ENCODE results near the gene JARID2.

Gene JARID2

DNA sequence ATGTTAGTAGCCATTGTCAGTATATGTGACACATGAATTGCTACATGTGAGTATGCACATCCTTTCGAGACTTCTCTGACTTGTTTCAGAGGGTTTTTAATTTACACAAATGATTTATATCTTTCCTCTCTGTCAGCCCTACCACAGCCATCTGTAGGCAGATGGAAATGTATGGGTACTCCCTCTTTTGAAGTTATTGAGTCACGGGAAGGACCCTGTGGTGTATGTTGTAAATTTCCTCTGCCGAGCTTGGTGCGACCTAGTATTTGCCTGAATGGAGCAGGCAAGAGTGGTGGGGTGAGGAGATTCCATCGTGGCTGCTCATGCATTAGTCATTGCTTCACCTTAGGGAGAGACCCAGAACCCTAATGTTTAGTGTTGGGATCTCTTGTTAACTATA lies 171.9 kb downstream of the JARID2 start:
- no peak for DNase-seq (ENCODE audit: low read depth, low spot score)

DNA sequence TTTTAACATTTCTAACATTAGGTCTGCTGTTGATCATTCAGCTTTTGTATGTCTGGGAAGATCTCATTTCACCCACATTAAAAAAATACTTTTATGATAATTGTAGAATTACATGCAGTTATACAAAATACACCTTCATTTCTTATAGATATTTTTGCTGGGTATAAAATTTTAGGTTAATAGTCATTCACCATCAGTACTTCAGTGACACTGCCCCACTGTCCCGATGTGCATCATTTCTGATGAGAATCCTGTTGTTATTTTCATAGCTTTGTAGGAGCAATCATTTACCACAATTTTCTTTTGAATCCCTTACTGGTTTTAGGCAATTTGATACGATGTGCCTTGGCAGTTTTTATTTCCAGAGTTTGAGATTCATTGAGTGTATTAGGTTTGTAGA lies 173.6 kb downstream of the JARID2 start:
- DNase-seq (ENCODE audit: low read depth, low spot score) = no peak

DNA sequence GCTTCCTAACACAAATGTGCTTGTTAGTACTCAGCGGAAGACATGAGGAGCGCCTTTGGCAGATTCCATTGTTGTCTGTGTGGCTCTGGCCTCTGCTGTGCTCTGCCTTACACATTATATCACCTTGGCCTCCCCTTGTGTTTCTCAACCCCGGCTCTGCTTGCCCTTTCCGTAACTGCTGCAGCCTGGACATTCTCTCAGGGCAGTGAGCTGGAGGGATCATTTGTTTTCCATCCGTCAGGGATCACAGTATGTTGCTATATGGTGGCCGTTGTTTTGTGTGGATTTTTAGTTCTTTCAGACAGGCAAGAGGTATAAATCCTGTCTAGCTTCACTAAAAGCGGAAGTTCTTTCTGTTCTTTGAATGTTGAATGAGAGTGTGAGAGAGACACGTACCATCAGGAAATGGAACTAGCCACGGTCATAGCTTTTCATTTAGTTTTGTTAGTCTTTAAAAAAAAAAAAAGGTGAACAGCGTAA lies 175.1 kb downstream of the JARID2 start:
- DNase-seq (ENCODE audit: low read depth, low spot score) = no peak

DNA sequence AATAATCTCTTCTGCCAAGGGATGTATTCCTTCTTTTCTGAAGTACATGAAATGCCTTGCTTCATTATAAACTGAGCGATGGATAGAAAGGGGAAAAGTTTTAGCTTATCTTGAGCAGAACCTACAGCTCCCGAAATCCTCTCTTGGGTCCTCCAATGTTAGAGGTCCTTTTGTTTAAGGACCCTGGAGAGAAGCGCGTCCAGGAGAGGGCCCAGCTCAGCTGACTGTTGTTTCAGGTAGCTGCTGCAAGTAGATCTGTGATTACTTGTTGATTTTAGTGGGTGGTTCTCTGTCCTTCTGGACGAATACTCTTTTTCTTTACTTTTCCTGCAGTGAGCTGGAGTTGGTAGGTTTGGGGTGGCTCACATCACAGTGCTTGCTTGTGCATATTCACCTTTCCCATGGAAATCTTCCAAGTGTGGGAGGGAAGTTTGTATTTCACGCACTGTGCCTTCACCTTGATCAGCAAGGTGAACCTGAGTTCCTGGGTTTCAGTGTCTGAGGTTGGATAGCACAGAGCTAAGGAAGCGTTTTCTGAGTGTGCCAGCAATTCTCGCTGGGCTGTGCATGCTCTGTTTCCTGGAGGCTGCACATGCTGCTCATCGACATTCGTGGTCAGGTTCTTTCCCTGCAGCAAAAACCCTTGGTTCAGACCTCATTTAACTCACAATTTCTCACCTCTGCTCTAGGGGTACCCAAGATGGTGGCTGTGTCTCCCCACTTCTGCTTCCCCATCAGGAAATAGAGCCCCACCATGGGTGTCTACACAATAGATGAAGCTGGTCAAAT lies 176.3 kb downstream of the JARID2 start:
- no peak for DNase-seq (ENCODE audit: low read depth, low spot score)

DNA sequence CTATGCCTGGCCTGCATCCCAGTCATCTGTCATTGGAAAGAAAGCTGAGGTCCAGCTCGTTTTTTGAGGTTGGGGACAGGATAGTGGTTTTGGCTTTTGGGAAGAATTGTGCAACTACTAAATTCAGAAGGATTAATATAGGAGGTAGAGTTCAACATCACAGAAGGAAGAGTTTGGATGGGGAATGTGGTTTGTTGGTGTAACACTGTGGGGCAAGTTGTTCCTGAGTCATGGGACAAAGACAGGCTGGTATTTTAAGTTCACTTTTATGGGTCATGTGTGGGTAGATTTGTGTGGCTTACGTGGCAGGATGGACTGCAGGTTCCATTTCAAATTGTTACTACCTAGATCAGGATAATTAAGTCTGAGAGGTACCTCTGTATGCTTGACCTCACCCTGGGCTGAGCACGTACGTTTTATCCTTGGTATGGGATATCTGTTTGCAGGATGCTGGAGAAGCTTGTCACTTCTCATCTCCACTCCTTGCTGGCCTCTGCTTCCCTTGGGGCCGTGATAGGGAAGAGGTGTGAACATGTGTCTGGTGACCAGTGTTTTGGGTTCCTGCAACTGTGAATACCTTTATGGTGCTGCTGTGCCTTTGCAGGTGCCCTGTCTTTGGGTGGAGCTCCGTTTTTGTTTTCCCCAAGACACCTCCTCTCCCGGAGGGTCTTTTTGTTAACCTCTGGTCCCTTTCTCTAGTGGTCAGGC lies 177.6 kb downstream of the JARID2 start:
- DNase-seq (ENCODE audit: low read depth, low spot score) = no peak

DNA sequence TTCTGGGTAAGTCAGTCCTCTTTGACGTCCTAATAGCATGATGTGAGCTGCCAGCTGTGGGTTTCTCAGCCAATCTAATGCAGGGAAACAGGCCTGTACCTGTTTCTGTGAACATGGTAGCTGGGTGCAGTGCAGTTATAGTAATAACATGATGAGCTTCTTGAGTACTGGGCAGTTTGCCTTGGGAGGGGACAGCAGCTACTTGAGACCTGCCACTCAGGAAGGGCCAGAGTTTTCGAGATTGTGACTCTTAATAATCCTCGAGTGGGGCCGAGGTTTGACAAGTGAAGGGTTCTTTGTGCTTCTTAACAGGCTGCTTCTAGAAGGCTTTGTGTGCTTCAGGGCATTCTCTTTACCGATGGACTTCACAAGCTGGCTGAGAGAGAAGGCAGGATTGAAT lies 180.1 kb downstream of the JARID2 start:
- no peak for DNase-seq (ENCODE audit: low read depth, low spot score)

DNA sequence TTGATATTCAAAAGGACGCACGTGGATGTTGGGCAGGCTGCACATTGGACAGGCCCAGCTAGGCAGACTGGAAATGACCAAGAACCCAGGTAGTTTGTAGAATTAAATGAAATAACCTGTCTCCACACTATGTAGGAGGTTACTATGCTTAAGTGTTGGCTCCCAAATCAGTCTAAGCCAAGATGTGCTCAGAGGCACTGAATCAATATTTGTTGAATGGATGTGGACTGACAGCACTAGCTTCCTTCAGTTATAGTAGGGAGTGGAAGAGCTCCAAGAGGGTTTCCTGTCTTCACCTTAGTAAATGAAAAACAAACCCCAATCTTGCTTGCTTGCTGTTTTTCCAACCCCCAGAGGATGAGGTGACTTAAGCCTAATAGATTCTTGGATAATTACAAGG lies 180.5 kb downstream of the JARID2 start:
- DNase-seq (ENCODE audit: low read depth, low spot score) = no peak

DNA sequence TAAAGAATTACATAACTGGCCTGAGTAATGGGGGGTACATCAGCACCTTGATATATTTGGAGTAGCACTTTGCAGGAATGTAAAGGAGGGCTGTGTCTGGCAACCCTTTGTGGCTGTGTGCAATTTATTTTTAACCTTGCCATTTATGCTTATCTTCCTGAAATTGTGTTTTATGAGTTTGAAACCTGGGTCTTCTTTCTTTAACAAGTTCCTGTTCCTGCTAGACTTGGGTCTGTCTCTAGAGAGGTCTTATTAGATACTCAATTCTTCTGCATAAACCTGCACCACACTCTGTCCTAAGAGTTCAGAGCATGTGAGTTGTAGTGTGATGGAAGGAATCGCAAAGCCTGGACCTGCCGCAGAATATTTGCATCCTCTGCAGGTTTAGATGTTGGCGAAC lies 181.0 kb downstream of the JARID2 start:
- DNase-seq (ENCODE audit: low read depth, low spot score) = no peak

DNA sequence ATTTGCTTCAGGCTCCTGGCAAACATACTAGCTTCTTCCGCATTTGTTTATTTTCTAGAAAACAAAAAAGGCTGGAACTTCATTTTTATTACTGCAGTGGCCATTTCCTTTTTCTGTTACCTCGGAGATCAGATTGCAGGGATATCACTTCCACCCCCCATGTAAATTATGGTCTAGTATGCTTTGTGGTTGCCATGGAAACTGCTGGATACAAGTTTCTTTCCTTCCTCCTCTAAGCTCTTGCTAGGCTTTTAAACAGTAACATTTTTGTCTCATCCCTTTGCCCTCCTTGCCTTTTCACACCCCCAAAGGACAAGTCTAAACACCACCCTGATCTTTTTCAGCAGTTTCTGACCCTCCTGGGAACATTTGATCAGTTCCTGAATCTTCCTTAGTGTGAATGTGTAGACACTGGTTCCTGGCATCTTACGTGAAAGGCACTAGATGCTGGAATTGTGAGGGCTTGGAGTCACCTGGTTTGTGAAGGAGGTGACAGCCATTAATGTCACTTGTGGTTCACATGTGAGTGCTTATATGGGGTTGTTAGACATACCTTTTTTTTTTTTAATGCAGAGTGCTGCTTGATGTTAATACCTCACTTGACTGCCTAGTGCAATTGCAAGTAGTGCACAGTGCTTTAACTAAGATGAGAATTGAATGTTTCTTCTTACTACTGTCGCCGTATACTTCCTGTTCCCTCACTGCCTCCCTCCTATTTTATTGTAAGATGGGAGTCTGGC lies 181.6 kb downstream of the JARID2 start:
- DNase-seq (ENCODE audit: low read depth, low spot score) = no peak

DNA sequence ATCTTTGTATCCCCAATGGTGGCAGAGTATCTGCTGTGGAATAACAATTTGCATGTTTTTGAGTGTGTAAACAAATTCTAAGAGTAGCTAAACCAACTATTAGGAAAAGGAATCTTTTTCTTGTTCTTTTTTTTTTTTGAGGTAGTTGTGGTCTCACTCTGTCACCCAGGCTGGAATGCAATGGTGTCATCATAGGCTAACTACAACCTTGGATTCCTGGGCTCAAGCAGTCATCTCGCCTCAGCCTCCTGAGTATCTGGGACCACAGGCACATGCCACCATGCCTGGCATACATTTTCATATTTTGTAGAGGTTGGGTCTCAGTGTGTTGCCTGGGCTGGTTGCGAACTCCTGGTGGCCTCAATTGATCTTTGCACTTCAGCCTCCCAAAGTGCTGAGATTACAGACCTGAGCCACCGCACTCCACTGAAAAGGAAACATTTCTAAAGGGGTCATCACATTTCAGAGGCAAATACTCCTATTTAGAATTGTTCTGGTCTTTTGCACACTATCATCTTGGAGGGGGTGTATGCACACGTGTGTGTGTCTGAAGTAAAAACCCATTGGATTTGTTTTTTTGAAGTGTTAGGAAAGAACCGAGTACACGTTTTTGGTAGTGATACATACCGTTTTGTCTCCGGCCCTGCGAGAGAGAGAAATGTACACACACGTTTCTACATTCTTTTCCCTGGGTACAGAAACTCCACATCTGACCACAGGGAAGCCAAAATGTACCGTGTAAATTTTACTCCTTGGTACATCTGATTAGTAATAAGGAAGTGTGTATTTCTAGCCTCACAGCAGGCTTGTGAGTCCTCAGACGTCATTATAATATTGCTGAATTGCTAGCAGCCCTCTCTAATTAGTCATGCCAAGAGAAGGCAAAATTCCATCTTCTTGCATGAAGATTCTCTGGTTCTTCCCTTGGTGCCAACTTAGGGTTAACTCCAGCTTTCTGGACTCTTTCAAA lies 183.6 kb downstream of the JARID2 start:
- no peak for DNase-seq (ENCODE audit: low read depth, low spot score)

DNA sequence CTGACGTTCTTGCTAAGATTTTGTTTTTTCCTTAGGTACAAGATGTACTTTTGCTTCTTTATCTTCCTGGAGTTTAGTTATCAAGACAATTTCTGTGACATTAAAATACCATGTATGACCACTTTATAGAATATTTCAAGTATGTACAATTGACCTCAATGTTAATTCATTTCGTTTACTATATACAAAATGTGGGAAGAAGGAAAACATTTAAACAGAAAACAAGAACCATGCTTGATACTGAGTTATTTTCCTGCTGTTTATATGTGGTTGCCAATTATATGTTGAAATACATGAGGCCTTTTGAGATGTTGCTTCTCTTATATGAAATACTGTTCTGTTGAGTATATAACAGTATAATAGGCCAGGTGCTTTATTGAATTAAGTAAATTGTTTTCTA lies 184.3 kb downstream of the JARID2 start:
- DNase-seq (ENCODE audit: low read depth, low spot score) = no peak

DNA sequence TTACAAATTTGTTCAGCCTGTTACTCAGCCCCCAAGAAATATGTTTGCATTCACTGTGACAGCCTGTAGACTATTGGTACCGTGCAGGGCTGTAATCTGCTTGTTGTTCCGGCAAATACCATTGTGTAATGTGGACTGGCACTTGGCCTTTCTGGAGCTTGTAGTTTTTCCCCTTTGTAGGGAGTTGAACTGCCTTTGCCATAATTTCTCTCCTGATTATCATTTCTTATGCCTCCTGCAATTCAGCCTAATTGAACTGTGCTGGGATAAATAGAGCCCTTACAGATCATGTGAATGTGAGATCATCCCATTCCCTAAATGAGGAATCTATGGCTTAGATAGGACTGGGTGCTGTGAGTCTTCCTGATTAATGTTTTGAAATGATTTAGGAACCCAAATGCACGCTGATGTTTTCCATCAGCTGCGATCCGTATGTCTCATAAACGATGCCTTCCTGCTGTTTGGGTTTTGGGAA lies 185.1 kb downstream of the JARID2 start:
- DNase-seq (ENCODE audit: low read depth, low spot score) = no peak

DNA sequence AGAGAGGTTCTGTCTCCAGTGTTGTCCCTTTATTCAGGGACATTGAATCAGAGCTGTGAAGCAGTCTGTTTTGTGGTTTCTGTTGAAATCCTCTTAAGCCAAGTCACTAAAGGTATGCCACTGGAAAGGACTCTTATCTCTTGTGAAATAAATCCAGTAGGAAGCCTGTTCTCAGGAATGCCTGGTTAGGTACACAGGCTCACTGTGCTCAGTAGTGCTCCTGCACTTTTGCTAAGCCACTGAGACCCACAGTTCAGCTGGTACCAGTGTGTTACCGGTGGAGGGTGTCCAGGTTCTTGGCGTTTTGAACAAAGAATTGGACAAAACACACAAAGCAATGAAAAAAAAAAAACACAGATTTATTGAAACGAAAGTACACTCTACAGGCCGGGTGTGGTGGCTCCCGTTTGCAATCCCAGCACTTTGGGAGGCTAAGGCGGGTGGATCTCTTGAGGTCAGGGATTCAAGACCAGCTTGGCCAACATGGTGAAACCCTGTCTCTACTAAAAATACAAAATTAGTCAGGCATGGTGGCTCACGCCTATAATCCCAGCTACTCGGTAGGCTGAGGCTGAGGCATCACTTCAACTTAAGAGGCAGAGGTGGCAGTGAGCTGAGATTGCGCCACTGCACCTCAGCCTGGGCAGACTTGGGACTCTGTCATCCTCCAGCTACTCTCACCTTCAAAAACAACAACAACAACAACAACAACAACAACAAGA lies 186.1 kb downstream of the JARID2 start:
- DNase-seq (ENCODE audit: low read depth, low spot score) = no peak

DNA sequence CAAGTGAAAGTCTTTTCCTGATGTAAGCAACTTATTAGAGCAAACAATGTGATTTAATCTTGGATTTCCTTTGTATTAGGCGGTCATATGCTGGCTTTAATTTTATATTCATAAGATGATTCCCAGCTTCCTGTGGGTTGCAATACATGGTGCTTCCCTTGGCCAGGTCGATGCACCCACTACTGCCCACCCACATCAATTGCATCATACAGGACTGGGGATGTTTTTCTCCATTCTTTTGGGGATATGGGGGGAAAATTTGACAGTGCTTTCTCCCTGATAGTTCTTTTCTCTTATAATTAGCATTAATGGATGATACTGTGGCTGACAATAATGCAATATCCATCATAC lies 187.6 kb downstream of the JARID2 start:
- DNase-seq (ENCODE audit: low read depth, low spot score) = no peak

DNA sequence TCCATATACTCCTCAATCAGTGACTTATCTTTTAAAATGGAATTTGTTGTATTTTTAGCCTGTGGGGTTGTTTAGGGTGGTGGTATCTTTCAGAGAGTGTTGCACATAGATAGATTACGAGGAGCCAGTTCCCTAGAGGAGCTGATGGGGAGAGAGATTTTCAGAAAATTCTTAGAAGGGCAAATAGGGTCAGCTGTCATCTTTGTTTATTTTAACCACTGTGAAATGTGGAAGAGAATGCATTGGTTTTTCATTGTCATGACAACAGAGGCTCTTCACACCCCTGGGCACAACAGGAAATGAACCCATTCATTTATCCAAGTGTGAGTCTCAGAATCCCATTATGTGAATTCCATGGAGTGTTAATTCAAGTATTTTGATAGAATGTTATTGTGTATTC lies 188.4 kb downstream of the JARID2 start:
- DNase-seq (ENCODE audit: low read depth, low spot score) = no peak

DNA sequence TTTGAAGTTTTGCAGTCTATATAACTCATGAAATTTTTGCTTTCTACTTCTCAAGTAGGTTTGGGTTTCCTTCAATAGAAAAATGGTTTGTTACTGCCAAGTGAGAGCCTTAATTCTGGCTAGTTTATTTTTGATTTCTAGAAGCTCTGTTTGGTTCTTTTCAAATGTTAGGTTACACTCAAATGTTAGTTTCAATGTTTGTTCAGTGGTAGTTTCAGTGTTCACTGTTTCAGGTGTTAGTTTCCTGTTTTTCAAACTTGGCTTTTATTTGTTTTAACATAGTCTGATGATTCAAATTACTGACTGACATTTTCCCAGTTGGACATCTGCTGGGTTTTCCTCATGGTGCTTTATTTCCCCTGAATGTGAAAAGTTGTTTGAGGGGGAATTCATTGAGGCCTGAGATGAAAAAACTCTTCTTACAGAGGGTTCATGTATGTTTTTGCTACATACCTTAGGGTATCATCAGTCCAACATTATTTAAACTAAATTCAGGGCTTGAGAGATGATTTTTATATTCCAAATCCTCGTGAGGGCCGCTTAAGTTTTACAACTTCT lies 189.0 kb downstream of the JARID2 start:
- DNase-seq (ENCODE audit: low read depth, low spot score) = no peak

DNA sequence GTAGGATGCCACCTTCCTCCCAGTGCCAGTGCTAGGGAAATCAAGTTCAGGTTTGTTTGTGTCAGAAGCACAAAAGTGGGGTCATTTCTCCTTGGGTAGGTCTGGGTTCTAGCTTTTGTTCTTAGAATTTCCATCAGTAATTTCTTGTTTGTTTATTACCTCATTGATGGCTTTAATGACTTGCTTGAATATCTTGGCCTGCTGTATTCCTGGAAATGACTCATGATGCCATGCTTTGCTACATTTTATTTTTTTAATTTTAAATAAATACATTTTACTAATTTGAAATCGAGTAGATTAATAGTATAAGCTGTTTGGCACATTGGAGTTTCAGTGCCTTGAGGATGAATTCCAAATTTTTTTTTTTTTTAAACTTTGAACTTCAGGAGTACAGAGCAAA lies 189.6 kb downstream of the JARID2 start:
- no peak for DNase-seq (ENCODE audit: low read depth, low spot score)

DNA sequence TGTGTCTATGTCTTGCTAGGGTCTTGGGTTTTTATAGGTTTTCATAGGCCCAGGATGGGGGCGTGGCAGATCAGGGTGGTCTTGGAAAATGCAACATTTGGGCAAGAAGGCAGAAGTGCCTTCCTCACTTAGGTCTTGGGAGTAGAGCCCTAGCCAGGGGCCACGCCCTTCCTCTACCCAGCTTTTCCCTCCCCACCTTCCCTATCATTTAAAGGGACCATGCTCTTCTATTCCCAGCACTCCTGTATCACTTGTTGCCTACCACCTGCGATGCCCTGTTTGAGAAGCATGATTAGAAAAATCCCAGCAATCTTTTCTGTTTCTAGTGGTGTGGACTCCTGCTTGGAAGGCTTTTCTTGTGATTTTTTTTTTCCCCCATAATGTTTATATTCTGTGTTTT lies 190.6 kb downstream of the JARID2 start:
- no peak for DNase-seq (ENCODE audit: low read depth, low spot score)

DNA sequence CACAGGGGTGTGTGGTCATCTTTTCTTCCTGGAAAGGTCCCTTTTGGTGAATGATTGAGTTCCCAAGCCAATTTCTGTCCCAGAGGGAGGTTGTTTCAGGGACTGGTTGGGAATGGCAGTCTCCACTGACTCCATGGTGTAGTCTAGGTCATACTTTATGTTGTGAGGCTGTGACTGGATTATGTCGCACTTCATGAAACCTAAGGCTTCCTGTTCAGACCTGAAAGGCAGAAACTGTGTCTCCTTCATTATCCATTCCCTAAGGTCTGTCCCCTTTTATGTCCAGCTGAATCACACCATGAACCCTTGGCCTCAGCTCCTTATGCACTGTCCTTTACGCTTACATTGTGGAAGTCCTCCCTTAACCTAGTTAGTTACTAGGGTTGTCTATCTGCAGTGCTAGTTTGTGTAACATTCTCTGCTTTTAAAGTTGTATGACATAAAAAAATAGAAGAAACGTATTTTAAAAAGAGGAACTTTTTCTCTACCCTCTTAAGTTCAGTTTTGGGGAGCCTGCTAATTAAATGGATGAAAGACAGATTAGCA lies 191.3 kb downstream of the JARID2 start:
- DNase-seq (ENCODE audit: low read depth, low spot score) = no peak

DNA sequence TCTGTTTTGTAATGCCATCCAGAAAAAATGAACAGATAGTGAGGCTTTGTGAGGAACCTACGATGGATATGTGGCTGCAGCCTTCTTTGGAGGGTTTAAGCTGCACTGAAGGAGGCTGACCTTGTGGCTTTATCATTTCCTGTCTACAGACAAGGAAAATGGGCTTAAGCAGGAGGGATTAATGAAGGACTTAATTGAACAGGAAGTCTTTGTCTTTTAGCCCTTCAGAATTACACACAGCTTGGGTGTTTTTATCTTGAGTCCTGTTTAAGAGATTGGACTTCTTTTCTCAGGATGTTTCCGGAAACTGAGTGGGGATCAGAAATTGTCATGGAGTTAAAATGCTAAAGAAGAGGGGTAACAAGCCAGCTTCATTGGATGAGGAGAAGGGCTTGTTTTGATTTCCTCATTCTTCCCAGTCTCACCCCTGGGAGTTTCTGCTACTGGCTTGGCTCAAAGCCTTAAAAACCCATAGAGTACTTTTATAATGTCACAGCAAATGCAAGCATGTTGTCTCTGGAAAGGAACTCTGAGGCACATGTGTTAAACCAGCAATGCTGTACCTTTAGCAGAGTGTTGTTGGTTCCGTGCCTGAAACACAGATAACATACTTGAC lies 193.6 kb downstream of the JARID2 start:
- no peak for DNase-seq (ENCODE audit: low read depth, low spot score)
